COLO668 (cell line): ENCODE results near the gene WWOX.

ENCODE experiments used
- DNase-seq: peaks from one replicate; lab custom pipeline; 2025; ENCODE audit not compliant: unreplicated experiment; lab: John Stamatoyannopoulos, UW

WWOX gene

GRCh38 chr16:78696797-78697196 lies 597.3 kb downstream of the WWOX start:
- DNase-seq = no peak

DNA sequence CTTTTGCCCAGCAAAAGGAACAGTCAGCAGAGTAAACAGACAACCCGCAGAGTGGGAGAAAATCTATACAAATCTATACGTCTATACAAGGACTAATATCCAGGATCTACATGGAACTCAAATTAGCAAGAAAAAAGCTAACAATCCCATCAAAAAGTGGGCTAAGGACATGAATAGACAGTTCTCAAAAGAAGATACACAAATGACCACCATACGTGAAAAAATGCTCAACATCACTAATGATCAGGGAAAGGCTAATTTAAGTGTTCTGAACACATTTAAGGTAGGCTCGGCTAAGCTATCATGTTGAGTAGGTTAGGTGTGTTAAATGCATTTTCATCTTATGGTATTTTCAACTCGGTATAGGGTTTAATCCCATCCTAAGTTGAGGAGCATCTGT lies 598.0 kb downstream of the WWOX start:
- DNase-seq = no peak

GRCh38 chr16:78703936-78704335 lies 604.5 kb downstream of the WWOX start:
- no peak for DNase-seq

GRCh38 chr16:78704416-78704815 lies 605.0 kb downstream of the WWOX start:
- DNase-seq = no peak

DNA sequence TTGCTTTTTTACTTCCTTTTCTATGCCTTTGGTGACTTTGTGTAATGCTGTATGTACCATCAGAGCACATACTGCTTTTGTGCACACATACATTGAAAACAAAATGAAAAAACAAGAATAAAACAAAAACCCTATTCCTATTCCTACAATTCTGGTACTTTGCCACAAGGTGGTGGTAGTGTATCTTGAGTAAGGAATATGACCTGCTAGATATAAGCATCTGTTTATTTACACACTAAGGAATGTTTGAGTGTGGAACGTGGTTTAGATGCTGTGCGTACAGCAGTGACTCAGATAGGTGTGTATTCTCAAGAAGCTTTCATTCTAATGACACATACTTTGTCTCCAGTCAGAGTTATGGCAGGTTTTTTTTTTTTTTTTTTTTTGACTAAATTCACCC lies 606.2 kb downstream of the WWOX start:
- DNase-seq = no peak

DNA sequence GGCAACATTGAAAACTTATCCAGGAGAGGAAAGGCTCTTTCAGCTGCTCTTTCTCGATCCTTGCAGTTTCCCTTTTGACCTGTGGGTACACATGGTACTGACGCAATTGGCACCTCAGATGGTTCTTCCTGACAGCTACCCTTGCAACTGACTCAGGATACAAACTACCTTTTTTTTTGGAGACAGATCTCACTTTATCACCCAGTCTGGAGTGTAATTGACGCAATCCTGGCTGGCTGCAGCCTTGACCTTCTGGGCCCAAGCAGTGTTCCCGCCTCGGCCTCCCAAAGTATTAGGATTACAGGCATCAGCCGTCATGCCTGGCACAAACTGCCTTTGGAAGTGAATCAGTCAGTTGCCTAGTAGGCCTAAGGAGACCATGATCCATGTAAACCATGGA lies 607.2 kb downstream of the WWOX start:
- DNase-seq = no peak

DNA sequence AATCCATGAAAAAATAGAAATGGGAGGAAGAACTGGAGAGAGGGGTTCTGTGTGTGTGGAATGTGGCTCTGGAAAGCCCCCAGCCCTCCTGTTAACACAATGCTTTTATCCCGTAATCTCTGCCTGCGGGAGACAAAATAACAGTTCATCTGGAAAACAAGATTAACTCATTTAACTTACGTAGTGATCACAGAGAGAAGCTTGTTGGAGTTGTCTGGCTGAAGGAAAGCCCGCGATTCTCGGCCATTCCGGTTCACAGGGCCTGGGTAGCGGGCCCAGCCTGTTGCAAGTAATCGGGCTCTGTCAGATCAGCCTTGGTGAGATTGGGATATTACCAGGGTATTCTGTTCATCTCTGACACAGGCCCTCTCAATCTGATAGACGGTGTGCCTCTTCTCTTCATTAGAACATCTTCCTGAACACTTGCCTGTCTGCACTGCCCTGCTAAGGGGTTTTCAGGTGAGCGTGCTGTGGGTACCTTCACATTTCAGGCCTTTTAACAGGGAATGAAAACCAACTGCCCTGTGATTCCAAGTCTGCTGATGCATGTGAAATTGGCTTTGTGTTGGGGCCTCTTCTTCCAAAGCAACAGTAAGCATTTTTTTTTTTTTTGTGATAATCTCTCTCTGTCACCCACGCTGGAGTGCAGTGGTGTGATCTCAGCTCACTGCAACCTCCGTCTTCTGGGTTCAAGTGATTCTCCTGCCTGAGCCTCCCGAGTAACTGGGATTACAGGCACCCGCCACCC lies 609.9 kb downstream of the WWOX start:
- no peak for DNase-seq

GRCh38 chr16:78715106-78715505 lies 615.7 kb downstream of the WWOX start:
- DNase-seq = no peak

DNA sequence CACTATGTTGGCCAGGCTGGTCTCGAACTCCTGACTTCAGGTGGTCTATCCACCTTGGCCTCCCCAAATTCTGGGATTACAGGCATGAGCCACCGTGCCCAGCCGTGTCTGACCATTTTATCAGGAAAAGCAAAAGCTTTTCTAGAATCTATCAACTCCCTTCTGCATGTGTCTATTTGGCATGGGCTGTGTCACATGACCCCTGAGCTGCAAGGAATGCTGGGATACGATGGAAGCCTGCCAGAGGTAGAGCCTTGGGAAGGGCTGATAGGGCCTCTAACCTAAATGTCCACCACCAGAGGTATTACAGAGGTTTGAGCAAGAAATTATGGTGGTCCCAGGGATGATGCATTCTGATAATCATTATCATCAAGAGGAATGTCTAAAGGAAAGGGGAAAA lies 616.2 kb downstream of the WWOX start:
- DNase-seq = no peak

GRCh38 chr16:78718141-78718540 lies 618.7 kb downstream of the WWOX start:
- no peak for DNase-seq

- no peak for DNase-seq
These were observed 621.0 kb downstream of the WWOX start for GRCh38 chr16:78720416-78720815.

DNA sequence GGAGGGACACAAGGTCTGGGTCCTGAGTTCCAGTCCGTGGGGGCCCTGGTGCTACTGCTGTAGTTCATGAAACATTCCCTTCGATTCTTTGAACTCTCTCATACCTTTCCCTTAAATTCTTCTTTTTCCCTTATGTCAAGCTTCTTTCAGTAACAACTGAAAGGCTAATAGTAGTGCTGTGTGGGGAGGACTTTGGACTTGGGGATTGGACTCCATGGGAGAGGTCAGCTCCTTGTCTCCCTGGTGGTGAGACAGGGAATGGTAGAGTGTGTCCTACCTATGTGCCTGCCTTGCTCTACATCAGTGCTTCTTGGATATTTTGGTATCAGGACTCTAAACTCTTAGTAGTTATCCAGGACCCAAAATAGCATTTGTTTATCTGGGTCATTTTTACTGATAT lies 628.1 kb downstream of the WWOX start:
- no peak for DNase-seq

DNA sequence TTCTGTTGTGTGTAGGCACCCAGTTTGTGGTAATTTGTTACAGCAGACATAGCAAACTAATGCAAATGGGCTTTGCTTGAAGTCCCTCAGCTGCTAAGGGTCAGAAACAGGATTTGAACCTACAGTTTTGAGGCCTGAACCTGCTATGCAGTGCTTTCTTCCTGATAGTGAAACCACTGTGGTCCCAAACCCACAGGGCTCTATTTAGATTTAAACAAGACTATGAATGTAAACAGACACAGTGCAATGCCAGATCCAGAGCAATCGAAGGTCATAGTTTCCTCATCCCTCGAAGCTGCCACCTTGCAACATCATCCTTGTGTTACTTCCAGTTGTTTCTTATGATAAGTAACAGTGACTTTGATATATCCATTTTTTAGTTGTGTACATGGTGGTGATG lies 630.2 kb downstream of the WWOX start:
- no peak for DNase-seq

DNA sequence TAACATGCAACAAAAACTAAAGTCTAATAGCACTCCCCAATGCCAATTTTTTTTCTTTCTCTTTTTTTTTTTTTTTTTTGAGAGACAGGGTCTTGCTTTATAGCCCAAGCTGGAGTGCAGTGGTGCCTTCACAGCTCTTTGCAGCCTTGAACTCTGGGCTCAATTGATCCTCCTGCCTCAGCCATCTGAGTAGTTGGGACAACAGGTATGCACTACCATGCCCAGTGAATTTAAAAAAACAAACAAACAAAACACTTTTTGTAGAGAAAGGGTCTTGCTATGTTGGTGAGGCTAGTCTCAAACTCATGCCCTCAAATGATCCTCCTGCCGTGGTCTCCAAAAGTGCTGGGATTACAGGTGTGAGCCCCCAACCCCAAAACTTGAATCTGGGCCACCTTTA lies 632.3 kb downstream of the WWOX start:
- DNase-seq = no peak

DNA sequence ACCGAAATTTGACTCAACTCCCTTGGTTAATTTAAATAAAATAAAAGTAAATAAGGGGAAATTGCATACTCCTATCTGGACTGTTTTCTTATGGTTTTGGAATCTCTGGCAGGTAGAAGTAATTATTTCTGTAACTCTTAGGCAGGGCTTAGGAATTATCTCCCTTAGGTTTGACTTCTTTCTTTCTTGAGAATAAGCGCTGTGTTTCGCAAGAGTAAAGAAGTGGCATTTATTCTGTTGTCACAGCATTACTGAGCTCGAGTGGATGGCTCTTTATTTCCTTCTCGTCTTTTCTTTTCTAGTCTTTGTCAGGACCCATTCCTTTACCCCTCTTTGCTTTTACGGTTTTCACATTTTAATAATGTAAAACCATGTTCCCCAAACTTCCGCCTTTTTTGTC lies 633.2 kb downstream of the WWOX start:
- DNase-seq = no peak

GRCh38 chr16:78735337-78735736 lies 635.9 kb downstream of the WWOX start:
- no peak for DNase-seq

DNA sequence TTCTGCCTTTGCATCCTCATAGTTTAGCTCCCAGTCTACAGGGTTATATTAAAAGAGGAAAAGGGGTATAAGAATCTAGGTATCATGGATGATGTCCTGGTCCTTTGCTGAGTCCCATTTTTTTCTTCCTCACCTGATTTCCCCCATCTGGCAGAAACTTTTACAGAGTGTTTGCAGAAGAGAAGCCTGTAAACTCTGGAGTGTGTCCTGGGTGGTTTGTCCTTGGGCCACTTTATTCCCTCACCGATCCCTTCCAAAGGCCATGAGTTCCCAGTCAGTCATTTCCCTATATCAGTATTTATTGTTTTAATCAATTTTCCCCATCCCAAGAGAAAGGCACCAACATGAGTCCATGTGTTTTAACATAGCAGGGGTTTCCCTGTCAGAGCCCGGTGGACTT lies 638.2 kb downstream of the WWOX start:
- DNase-seq = no peak

GRCh38 chr16:78738557-78738956 lies 639.1 kb downstream of the WWOX start:
- DNase-seq = no peak

DNA sequence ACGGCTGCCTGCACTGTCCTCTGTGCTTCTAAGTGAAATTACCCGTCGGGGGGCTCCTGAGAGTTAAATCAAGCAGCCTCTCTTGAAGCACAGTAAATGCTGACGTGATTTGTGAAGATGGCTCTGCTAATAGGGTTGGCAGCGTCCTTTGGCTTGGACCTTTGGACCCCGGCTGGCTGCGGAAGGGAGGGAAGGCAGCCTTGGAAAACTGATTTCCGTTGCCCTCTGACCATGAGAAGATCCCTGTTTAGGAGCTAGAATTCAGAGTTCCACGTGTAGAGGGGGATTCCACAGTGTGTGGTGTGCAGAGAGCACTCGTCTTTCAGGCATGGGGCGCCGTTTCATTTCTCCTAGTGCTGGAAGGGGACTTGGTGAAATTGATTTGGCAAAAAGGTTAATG lies 640.8 kb downstream of the WWOX start:
- DNase-seq = no peak

GRCh38 chr16:78742501-78743283 lies 643.2 kb downstream of the WWOX start:
- DNase-seq = no peak

GRCh38 chr16:78743556-78743955 lies 644.1 kb downstream of the WWOX start:
- DNase-seq = no peak

- no peak for DNase-seq
These were observed 644.6 kb downstream of the WWOX start for GRCh38 chr16:78744099-78744498.

DNA sequence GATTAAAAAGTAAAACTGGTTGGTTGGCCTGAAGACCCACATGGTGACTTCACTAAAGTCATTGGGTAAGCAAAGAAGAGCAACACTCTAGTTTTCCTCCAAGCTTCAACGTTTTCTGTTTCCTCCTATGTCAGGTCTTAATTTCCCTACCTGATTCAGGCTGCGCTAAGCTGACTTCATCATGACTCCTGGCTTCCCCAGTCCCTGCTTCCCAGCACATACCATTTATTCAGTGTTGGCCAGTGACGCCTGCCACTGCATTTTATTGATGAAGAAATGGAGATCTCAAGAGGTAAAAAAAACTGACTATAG lies 645.3 kb downstream of the WWOX start:
- DNase-seq = no peak
